PC-9 (cell line): ENCODE results near the gene SSR1.
"Not testable (repeated sequence)": the region's sequence is repeated elsewhere in the genome, so short reads cannot be mapped to it uniquely, and the experiment has no call there.

ENCODE experiments used
- EZH2 ChIP-seq: fragments of 200-600 bp; sonication (generic); IDR thresholded peaks from 2 replicates; pipeline ENCODE4 v1.8.0; 2017; ENCODE audit warnings: antibody characterized with exemption, low read depth
- TF ChIP-seq, protein P1 (sequence below): fragments of 200-600 bp; sonication (generic); conservative IDR thresholded peaks from 2 replicates; pipeline ENCODE4 v1.6.1; 2017; ENCODE audit warnings: mixed run types, antibody characterized with exemption, mild to moderate bottlenecking, moderate library complexity

DNA sequence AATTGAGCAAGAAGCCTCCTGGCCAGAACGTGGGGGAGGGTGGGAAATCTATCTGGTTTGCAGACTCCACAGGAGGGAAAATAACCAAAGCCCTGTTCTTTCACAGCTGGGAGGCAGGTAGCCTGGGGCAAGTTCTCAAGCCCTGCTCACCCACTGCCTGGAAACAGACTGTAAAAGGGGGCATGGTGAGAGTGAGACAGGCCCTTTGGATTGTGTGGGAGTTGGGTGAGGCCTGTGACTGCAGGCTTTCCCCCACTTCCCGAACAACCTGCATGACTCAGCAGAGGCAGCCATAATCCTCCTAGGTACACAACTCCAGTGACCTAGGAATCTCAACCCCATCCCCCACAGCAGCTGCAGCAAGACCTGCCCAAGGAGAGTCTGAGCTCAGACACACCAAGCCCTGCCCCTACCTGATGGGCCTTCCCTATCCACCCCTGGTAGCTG is 34.6 kb upstream of the SSR1 start:
- TF ChIP-seq, protein P1, sequence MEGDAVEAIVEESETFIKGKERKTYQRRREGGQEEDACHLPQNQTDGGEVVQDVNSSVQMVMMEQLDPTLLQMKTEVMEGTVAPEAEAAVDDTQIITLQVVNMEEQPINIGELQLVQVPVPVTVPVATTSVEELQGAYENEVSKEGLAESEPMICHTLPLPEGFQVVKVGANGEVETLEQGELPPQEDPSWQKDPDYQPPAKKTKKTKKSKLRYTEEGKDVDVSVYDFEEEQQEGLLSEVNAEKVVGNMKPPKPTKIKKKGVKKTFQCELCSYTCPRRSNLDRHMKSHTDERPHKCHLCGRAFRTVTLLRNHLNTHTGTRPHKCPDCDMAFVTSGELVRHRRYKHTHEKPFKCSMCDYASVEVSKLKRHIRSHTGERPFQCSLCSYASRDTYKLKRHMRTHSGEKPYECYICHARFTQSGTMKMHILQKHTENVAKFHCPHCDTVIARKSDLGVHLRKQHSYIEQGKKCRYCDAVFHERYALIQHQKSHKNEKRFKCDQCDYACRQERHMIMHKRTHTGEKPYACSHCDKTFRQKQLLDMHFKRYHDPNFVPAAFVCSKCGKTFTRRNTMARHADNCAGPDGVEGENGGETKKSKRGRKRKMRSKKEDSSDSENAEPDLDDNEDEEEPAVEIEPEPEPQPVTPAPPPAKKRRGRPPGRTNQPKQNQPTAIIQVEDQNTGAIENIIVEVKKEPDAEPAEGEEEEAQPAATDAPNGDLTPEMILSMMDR = not testable (repeated sequence)
- TF ChIP-seq EZH2 = not testable (repeated sequence)
